Mucosa of gallbladder (tissue), 1 donor: ENCODE results near the gene STK25. TPM values are rescaled to one million over a fixed set of nuclear protein-coding genes. Genes with fewer than 3 reads are reported as not detected.

Source experiments
- DNase-seq: peaks from one replicate; pipeline ENCODE4 v3.0.0-alpha.2; 2020; ENCODE audit warnings: low spot score
- total RNA-seq: library from RNA; stranded (reverse); gene quantifications from one replicate; pipeline ENCODE4 v1.2.1, GENCODE V29; 2021
- donor health status: DM: no; HTN: no; CAD: no.

Gene STK25
- total RNA-seq, 1 donor from 2014 or later = 158 TPM

GRCh38 chr2:241493092-241493491, 15.3 kb downstream of the STK25 start:
- DNase-seq = no peak

- no peak for DNase-seq
These were observed 16.2 kb downstream of the STK25 start for GRCh38 chr2:241492174-241492565.

GRCh38 chr2:241491549-241492173, 16.7 kb downstream of the STK25 start:
- DNase-seq = no peak

- DNase-seq = no peak
These were observed 17.4 kb downstream of the STK25 start for GRCh38 chr2:241490825-241491506.

DNA sequence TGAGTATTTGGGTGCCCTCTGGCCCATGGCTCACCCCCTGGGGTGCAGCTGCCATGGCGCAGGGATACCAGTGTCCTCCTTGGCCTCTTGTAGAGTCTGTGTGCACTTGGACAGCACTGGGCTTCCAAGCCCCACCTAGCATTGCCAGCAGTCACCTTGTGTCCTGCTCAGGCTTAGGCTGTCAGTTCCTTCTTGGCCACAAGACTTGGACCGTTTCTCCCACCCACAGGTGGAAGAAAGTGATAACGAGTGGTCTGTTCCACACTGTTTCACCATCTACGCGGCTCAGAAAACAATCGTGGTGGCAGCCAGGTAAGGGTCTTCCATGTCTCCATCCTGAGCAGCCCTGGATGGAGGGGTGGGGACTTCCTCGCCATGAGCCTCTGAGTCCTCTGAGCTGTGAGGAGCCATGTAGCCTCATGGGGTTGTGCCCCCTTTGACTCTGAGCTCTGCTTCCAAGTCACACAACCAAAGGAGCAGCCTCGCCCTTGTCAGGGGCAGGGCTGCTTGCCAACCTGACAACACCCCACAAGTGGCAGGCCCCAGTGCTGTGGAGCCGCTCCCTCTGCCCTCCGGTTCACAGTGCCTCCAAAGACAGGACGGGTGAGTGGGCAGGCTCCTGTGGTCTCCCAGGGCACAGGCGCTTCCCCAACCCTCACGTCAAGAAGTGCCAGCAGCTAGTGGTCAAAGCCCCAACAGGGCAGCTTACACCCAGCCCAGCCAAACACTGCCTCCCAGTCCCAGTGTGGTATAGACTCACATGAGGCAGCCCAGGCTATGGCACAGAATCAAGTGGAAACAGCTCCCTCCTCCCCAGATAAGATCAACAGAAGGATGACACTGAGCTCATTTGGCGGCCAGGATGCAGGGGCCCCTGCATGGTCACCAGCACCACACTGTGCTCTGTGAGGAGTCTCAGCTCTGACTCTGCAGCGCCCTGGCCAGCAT, 18.4 kb downstream of the STK25 start:
- DNase-seq = no peak

DNA sequence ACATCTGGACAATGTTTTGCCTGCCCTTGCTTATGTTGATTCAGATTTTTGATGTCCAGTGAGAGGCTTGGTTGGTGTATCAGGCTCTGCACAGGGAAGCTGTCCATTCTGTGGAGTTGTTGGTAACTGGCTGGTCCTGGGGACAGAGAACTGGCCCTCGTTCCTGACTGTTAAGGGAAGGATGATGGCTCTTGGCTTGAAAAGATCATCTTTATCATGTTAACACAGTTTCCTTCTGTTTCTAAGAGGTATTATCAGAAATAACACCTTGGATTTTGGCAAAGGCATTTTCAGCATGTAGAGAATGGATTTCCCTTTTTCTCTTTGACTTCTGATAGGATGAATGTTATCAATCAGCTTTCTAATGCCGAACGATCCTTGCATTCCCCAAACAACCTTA, 19.3 kb downstream of the STK25 start:
- no peak for DNase-seq

DNA sequence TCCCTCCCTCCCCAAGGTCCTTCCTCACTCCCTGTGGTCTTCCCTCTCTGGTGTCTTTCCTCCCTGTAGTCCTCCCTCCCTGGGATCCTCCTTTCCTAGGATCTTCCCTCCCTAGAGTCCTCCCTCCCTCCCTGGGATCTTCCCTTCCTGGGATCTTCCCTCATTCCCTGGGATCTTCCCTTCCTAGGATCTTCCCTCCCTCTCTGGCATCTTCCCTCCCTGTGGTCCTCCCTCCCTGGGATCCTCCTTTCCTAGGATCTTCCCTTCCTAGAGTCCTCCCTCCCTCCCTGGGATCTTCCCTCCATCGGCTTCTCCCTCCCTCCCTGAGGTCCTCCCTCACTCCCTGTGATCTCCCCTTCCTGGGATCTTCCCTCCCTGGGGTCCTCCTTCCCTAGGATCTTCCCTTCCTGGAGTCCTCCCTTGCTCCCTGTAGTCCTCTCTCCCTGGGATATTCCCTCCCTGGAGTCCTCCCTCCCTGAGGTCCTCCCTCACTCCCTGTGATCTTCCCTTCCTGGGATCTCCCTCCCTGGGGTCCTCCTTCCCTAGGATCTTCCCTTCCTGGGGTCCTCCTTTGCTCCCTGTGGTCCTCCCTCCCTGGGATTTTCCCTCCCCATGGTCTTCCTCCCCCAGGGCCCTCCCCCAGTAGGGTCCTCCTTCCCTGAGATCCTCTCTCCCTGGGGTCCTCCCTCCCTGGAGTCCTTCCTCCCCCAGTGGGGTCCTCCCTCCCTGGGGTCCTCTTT, 23.0 kb downstream of the STK25 start:
- no peak for DNase-seq

- DNase-seq = no peak
These were observed 25.1 kb downstream of the STK25 start for GRCh38 chr2:241483305-241483704.

DNA sequence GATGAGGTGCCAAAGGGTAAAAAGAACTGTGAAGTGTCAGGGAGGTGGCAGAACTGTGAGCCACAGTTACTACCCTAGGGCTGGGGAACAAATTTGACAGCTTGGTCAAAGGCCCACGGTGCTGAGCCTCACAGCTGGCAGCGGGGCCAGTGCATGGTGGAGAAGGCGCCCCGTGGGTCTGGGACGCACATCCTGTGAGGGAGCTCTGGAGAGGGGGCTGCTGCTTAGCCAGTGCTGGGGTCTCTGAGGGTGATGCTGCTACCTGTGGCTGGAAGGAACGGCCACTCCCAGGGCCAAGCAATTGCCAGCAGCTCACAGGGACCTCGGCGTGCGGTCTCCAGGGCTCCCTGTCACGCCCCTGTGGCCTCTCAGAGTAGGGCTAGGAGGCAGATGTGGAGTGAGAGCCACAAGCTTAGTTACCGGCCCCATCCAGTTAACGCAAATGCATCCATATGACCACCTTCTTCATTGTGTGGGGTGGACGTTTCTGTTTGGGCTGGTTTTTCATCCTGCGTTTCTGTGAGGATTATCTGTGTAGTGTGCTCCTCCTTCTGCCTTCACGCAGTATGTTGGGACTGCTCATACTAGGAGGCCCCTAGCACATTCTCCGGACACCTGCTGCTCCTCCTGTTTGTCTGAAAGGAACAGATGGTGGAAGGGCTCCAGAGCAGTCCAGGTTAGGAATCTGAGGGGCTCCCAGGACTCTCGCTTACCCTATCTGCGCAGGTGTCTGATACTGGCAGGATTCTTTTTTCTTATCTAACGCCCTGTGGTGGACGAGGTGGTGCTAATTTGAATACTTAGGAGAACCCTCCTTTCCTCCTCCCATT, 26.0 kb downstream of the STK25 start:
- DNase-seq = no peak

GRCh38 chr2:241481687-241482086, 26.7 kb downstream of the STK25 start:
- DNase-seq = no peak

GRCh38 chr2:241479026-241479898, 29.1 kb downstream of the STK25 start:
- no peak for DNase-seq

GRCh38 chr2:241478166-241478565, 30.2 kb downstream of the STK25 start:
- no peak for DNase-seq

GRCh38 chr2:241475267-241475666, 33.1 kb downstream of the STK25 start:
- no peak for DNase-seq

GRCh38 chr2:241473399-241473798, 35.0 kb downstream of the STK25 start:
- DNase-seq = no peak

GRCh38 chr2:241469746-241470145, 38.6 kb downstream of the STK25 start:
- no peak for DNase-seq

DNA sequence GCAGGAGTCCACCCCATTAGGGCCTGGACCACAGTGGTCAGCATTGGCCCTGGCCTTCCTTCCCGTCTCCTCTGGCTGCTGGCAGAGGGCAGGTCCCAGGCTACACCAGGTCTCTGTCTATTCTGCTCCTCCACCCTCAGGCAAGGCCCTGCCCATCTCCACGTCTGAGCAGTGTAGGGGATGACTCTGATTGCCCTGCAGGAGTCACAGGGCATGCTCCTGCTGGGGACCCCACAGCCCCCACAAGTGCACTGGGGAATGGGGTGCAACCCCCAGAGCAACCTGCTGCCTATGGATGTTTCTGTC, 40.0 kb downstream of the STK25 start:
- no peak for DNase-seq

- no peak for DNase-seq
These were observed 40.5 kb downstream of the STK25 start for GRCh38 chr2:241467777-241468475.

- DNase-seq = no peak
These were observed 42.2 kb downstream of the STK25 start for GRCh38 chr2:241466230-241466629.

- no peak for DNase-seq
These were observed 42.8 kb downstream of the STK25 start for GRCh38 chr2:241465543-241465942.
